Nephron progenitor cell (in vitro differentiated cells): Measurements from ENCODE around the gene ABAT.
A peak's percentile ranks its signal among the peaks of the same experiment; 100 is the strongest.

Source experiments
- DNase-seq: peaks from one replicate; pipeline ENCODE4 v3.0.0; 2021
- H3K27ac Mint-ChIP-seq: 2 replicates; pipeline ENCODE4 v1.8.0; 2021; ENCODE audit warnings: mild to moderate bottlenecking, moderate library complexity, mixed read lengths
- H3K27me3 Mint-ChIP-seq: 2 replicates; pipeline ENCODE4 v1.8.0; 2021; ENCODE audit warnings: mild to moderate bottlenecking, low read depth, mixed read lengths; ENCODE audit not compliant: poor library complexity
- H3K36me3 Mint-ChIP-seq: 2 replicates; pipeline ENCODE4 v1.8.0; 2021; ENCODE audit warnings: low read depth, mixed read lengths
- H3K4me1 Mint-ChIP-seq: 2 replicates; pipeline ENCODE4 v1.8.0; 2021; ENCODE audit warnings: mixed read lengths
- H3K4me3 Mint-ChIP-seq: 2 replicates; pipeline ENCODE4 v1.8.0; 2021; ENCODE audit warnings: mild to moderate bottlenecking, moderate library complexity, mixed read lengths
- H3K9me3 Mint-ChIP-seq: 2 replicates; pipeline ENCODE4 v1.8.0; 2021; ENCODE audit warnings: mild to moderate bottlenecking, moderate library complexity, mixed read lengths
- TF ChIP-seq, protein P1 (sequence below): fragments of 200-600 bp; sonication (generic); IDR thresholded peaks from 2 replicates; pipeline ENCODE4 v1.5.0; 2021; ENCODE audit warnings: antibody characterized with exemption

Gene ABAT

DNA sequence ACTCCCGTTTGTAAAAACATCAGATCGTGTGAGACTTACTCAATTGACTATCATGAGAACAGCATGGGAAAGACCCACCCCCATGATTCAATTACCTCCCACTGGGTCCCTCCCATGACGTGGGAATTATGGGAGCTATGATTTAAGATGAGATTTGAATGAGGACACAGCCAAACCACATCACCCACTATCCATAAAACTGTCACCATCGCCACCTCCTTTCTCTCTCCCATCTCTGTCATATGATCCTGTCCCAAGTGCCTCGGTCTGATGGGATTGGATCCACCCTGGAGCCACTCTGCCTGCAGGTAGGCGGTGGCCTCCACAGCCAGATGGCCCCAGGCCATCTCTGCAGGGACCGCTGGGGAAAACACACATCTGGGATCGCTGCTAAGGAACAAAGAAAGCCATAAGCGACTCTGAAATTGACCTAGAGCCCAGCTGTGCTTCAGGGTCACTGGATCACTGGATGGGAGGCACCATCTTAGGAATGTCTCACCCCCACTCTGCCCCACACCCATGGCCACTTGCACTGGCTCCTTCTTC is 61.8 kb downstream of the ABAT start:
- Mint-ChIP-seq H3K27me3 (peaks cover 10% of the 10 kb centered on the region), H3K9me3 (peaks cover 22% of the 10 kb centered on the region), H3K4me1 (peaks cover 17% of the 10 kb centered on the region), H3K27ac (peak overlapping the region; percentile 92), H3K4me3 (no peak overlapping the region), H3K36me3 (peaks cover 36% of the 10 kb centered on the region)
- TF ChIP-seq, protein P1, sequence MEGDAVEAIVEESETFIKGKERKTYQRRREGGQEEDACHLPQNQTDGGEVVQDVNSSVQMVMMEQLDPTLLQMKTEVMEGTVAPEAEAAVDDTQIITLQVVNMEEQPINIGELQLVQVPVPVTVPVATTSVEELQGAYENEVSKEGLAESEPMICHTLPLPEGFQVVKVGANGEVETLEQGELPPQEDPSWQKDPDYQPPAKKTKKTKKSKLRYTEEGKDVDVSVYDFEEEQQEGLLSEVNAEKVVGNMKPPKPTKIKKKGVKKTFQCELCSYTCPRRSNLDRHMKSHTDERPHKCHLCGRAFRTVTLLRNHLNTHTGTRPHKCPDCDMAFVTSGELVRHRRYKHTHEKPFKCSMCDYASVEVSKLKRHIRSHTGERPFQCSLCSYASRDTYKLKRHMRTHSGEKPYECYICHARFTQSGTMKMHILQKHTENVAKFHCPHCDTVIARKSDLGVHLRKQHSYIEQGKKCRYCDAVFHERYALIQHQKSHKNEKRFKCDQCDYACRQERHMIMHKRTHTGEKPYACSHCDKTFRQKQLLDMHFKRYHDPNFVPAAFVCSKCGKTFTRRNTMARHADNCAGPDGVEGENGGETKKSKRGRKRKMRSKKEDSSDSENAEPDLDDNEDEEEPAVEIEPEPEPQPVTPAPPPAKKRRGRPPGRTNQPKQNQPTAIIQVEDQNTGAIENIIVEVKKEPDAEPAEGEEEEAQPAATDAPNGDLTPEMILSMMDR, result no peak
- no peak for DNase-seq

DNA sequence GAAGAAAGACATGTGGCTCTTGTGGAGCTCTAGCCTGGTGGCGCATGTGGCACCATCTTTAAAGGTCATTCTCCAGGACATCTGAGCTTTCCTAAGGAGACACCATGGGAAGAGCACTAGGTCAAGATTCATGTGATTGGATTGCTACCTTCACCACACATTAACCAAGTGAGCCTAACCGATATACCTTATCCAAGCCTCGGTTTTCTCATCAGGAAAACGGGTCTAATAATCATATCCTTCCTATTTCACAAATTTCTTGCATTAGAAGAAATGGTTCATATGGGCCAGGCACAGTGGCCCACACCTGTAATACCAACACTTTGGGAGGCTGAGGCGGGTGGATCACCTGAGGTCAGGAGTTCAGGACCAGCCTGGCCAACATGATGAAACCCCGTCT is 64.7 kb downstream of the ABAT start:
- TF ChIP-seq, protein P1, result no peak
- peaks cover 15% of the 10 kb centered on the region for H3K27me3 Mint-ChIP-seq
- DNase-seq, result no peak
- peaks cover 17% of the 10 kb centered on the region for H3K9me3 Mint-ChIP-seq
- peaks cover 20% of the 10 kb centered on the region for H3K4me1 Mint-ChIP-seq
- peaks cover 27% of the 10 kb centered on the region for H3K36me3 Mint-ChIP-seq
- no peak overlapping the region for H3K27ac Mint-ChIP-seq
- no peak overlapping the region for H3K4me3 Mint-ChIP-seq

DNA sequence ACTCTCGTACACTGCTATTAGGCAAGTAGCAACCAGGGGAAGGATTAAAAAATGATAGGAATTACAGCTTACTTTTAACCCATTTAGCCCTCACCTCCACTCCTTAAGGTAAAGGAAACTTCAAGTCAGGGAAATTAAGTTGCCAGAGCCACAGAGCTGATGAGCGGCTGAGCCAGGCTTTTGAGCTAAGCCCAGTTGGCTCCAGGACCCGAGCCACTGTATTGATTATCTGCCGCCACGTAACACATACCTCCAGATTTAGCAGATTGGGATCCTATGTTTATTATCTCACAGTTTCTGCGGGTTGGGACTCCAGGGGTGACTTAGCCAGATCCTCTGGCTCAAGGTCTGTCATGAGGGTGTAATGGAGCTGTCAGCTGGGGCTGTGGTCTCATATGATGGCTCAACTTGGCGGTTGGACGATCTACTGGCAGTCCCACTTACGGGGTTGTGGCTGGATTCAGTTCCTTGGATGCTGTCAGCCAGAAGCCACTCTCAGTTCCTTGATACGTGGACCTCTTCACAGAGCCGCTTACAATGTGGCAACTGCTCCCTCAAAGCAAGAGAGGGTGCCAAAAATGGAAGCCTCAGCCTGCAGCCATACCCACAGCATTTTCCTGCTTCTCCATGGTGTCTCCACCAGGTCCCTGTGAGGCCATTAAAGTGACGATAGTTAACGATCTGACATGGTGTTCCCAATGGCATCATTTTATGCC is 65.7 kb downstream of the ABAT start:
- no peak overlapping the region for H3K4me3 Mint-ChIP-seq
- H3K9me3 Mint-ChIP-seq, result peaks cover 10% of the 10 kb centered on the region
- H3K27ac Mint-ChIP-seq, result no peak overlapping the region
- H3K27me3 Mint-ChIP-seq, result peaks cover 15% of the 10 kb centered on the region
- TF ChIP-seq, protein P1, result no peak
- peaks cover 21% of the 10 kb centered on the region for H3K36me3 Mint-ChIP-seq
- no peak for DNase-seq
- H3K4me1 Mint-ChIP-seq, result peaks cover 20% of the 10 kb centered on the region

DNA sequence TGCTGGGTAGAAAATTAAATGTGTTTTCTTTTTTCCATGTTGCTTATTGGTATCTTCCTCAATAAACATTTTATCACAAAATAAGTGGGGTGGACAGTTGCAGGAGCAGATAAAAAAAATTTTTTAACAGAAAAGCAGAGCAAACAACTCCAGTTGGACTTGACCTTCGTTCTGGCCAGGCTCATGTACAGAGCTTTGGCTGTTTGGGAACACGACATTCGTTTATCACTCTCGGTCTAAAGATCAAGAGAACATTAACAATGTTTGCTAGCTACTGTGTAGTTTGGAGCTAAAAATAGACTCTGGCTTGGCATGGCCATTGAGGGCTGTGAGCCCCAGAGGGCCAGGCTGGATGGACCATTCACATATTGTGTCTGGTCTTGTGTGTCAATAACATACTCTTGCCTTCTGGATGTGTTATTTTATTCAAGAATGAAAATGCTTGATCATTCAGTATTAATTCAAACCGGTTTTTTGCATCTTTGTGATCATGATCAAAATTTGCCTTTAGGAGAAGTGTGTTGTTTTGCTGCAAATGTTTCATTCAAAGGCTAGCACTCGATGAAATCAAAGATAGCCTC is 66.4 kb downstream of the ABAT start:
- Mint-ChIP-seq H3K9me3 (peaks cover 6% of the 10 kb centered on the region), H3K4me1 (peaks cover 16% of the 10 kb centered on the region), H3K27me3 (peaks cover 15% of the 10 kb centered on the region), H3K4me3 (no peak overlapping the region), H3K36me3 (peaks cover 17% of the 10 kb centered on the region), H3K27ac (no peak overlapping the region)
- DNase-seq, result no peak
- TF ChIP-seq, protein P1, result no peak

DNA sequence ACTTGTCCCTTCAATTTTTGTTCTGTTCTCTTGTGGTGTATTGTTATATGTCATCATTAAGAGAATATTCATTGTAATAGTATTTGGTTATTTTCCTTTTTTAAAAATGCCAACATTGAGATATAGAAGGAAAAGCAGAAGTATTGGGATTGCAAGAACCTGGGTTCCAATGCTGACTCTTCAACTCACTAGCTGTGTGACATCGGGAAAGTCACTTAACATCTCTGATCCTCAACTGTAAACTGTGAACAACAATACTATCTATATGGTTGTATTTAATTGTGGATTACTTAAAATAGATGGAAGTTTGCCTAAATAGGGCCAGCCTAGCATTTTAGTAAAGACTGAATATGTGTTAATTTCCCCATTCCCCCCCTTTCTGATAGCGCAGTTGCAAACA is 67.2 kb downstream of the ABAT start:
- DNase-seq, result no peak
- Mint-ChIP-seq H3K27me3 (peaks cover 15% of the 10 kb centered on the region), H3K36me3 (peaks cover 17% of the 10 kb centered on the region), H3K4me1 (peaks cover 8% of the 10 kb centered on the region), H3K27ac (no peak overlapping the region), H3K4me3 (no peak overlapping the region), H3K9me3 (peaks cover 6% of the 10 kb centered on the region)
- TF ChIP-seq, protein P1, result no peak
